IMR-90 (cell line): Measurements from ENCODE around the gene KRT74. TPM values are rescaled to one million over a fixed set of nuclear protein-coding genes. Genes with fewer than 3 reads are reported as not detected.

Experiments used
- ATAC-seq: fragments of 200-7000 bp; cut with Tn5 transposase; 2 replicates; pipeline ENCODE4 v1.9.1; 2020; ENCODE audit warnings: low read depth, mild to moderate bottlenecking, moderate library complexity
- BruUV-seq: library from RNA; stranded (reverse); fragments of 400-500 nt; replicated peaks from 2 replicates; lab custom pipeline; 2021; lab: Mats Ljungman, UMichigan
- CTCF ChIA-PET: fragments of 300-600 bp; formaldehyde crosslinking; extraction: SDS; loops from one replicate; lab custom pipeline; 2021; ENCODE audit warnings: antibody characterized with exemption; lab: Yijun Ruan, JAX
- POLR2A ChIA-PET: fragments of 300-600 bp; sonication (Branson Sonifier 250); formaldehyde crosslinking; loops from one replicate; lab custom pipeline; 2022; ENCODE audit warnings: antibody characterized with exemption; ENCODE audit not compliant: unreplicated experiment; lab: Charles Lee
- DNase-seq: peaks from one replicate; pipeline ENCODE4 v3.0.0; 2013
- H2AFZ ChIP-seq: replicated peaks from 2 replicates; pipeline ENCODE3; 2013; ENCODE audit warnings: low read length, mild to moderate bottlenecking; ENCODE audit not compliant: poor library complexity
- H2AK5ac ChIP-seq: 2 replicates; pipeline ENCODE4 v1.6.1; 2013; ENCODE audit warnings: low read depth, low read length, inconsistent platforms
- H2AK9ac ChIP-seq: replicated peaks from 2 replicates; pipeline ENCODE3; 2013; ENCODE audit warnings: mild to moderate bottlenecking, low read depth, low read length, moderate library complexity; ENCODE audit not compliant: poor library complexity
- H2BK120ac ChIP-seq: 2 replicates; pipeline ENCODE4 v1.6.1; 2013; ENCODE audit warnings: low read depth, low read length, inconsistent platforms
- H2BK15ac ChIP-seq: 3 replicates; pipeline ENCODE4 v1.6.1; 2013; ENCODE audit warnings: low read depth, low read length, inconsistent platforms
- H2BK20ac ChIP-seq: 2 replicates; pipeline ENCODE4 v1.6.1; 2013; ENCODE audit warnings: low read depth, mild to moderate bottlenecking, inconsistent platforms, low read length, moderate library complexity
- H2BK5ac ChIP-seq: 2 replicates; pipeline ENCODE4 v1.6.1; 2013; ENCODE audit warnings: mild to moderate bottlenecking, low read depth, low read length, inconsistent platforms; ENCODE audit not compliant: poor library complexity, severe bottlenecking
- H3K14ac ChIP-seq: replicated peaks from 2 replicates; pipeline ENCODE4 v1.6.1; 2013; ENCODE audit warnings: low read depth, low read length, inconsistent platforms
- H3K18ac ChIP-seq: 2 replicates; pipeline ENCODE4 v1.6.1; 2013; ENCODE audit warnings: low read depth, low read length, control low read depth
- H3K23ac ChIP-seq: 2 replicates; pipeline ENCODE4 v1.6.1; 2013; ENCODE audit warnings: low read depth, low read length, inconsistent platforms
- H3K27ac ChIP-seq: 2 replicates; pipeline ENCODE4 v1.5.1; 2013; ENCODE audit warnings: mild to moderate bottlenecking, control low read depth, low read length; ENCODE audit not compliant: insufficient read depth
- H3K27me3 ChIP-seq: 2 replicates; pipeline ENCODE4 v1.6.1; 2013; ENCODE audit warnings: low read length; ENCODE audit not compliant: control insufficient read depth, insufficient read depth
- H3K36me3 ChIP-seq: 2 replicates; pipeline ENCODE4 v1.6.1; 2013; ENCODE audit warnings: low read length, mixed read lengths; ENCODE audit not compliant: control insufficient read depth, insufficient read depth
- H3K4ac ChIP-seq: 2 replicates; pipeline ENCODE4 v1.6.1; 2013; ENCODE audit warnings: low read depth, low read length, inconsistent platforms
- H3K4me1 ChIP-seq: 2 replicates; pipeline ENCODE4 v1.6.1; 2013; ENCODE audit warnings: low read length, mixed read lengths; ENCODE audit not compliant: control insufficient read depth, insufficient read depth
- H3K4me2 ChIP-seq: 2 replicates; pipeline ENCODE4 v1.6.1; 2013; ENCODE audit warnings: low read depth, mild to moderate bottlenecking, control low read depth, low read length, moderate library complexity
- H3K4me3 ChIP-seq: 2 replicates; pipeline ENCODE4 v1.5.1; 2013; ENCODE audit warnings: low read depth, mild to moderate bottlenecking, control low read depth, low read length, moderate library complexity; ENCODE audit not compliant: insufficient read depth
- H3K56ac ChIP-seq: 2 replicates; pipeline ENCODE4 v1.6.1; 2013; ENCODE audit warnings: low read length, inconsistent platforms; ENCODE audit not compliant: insufficient read depth; ENCODE audit errors: extremely low read depth
- H3K79me1 ChIP-seq, 2 experiments: 2 replicates each; pipeline ENCODE4 v1.6.1; 2013; ENCODE audit warnings: low read length in 2 of 2, inconsistent platforms in 1 of 2, low read depth in 1 of 2
- H3K9ac ChIP-seq: 2 replicates; pipeline ENCODE4 v1.6.1; 2013; ENCODE audit warnings: low read depth, low read length, control low read depth
- H3K9me1 ChIP-seq: 2 replicates; pipeline ENCODE4 v1.6.1; 2013; ENCODE audit warnings: low read length, inconsistent platforms; ENCODE audit not compliant: insufficient read depth
- H3K9me3 ChIP-seq: 2 replicates; pipeline ENCODE4 v1.6.1; 2013; ENCODE audit warnings: low read length; ENCODE audit not compliant: control insufficient read depth, insufficient read depth
- H4K20me1 ChIP-seq: 2 replicates; pipeline ENCODE4 v1.6.1; 2013; ENCODE audit warnings: low read length, inconsistent platforms; ENCODE audit not compliant: insufficient read depth
- H4K5ac ChIP-seq: 2 replicates; pipeline ENCODE4 v1.6.1; 2013; ENCODE audit warnings: mild to moderate bottlenecking, low read depth, low read length, control low read depth
- H4K8ac ChIP-seq, 2 experiments: 2 replicates each; pipeline ENCODE4 v1.6.1; 2013; ENCODE audit warnings: low read depth in 2 of 2, low read length in 2 of 2, control low read depth in 1 of 2, inconsistent platforms in 1 of 2
- H4K91ac ChIP-seq: 2 replicates; pipeline ENCODE4 v1.6.1; 2013; ENCODE audit warnings: low read depth, low read length, inconsistent platforms; ENCODE audit not compliant: insufficient read depth
- BHLHE40 ChIP-seq: fragments of 150-350 bp; IDR thresholded peaks from 2 replicates; pipeline ENCODE4 v1.6.1; 2016; ENCODE audit warnings: mild to moderate bottlenecking, low read depth, low read length
- CEBPB ChIP-seq: IDR thresholded peaks from 2 replicates; pipeline ENCODE4 v1.6.1; 2012; ENCODE audit warnings: low read depth, low read length, improper control_type of control experiment
- CHD1 ChIP-seq: IDR thresholded peaks from 2 replicates; pipeline ENCODE4 v1.6.1; 2012; ENCODE audit warnings: low read depth, low read length, improper control_type of control experiment
- FOS ChIP-seq: fragments of 150-350 bp; IDR thresholded peaks from 2 replicates; pipeline ENCODE4 v1.6.1; 2016; ENCODE audit warnings: low read depth, low read length
- MXI1 ChIP-seq: IDR thresholded peaks from 2 replicates; pipeline ENCODE4 v1.6.1; 2012; ENCODE audit warnings: low read depth, mild to moderate bottlenecking, low read length, moderate library complexity, borderline replicate concordance
- NFE2L2 ChIP-seq: fragments of 150-350 bp; IDR thresholded peaks from 2 replicates; pipeline ENCODE4 v1.6.1; 2016; ENCODE audit warnings: low read depth, mild to moderate bottlenecking, low read length
- POLR2A ChIP-seq: IDR thresholded peaks from 2 replicates; pipeline ENCODE4 v1.6.1; 2012; ENCODE audit warnings: mild to moderate bottlenecking, low read depth, low read length
- RAD21 ChIP-seq: IDR thresholded peaks from 2 replicates; pipeline ENCODE4 v1.6.1; 2012; ENCODE audit warnings: low read length, improper control_type of control experiment
- RCOR1 ChIP-seq: IDR thresholded peaks from 2 replicates; pipeline ENCODE4 v1.6.1; 2012; ENCODE audit warnings: mild to moderate bottlenecking, low read length, improper control_type of control experiment; ENCODE audit not compliant: insufficient replicate concordance
- RFX5 ChIP-seq: IDR thresholded peaks from 2 replicates; pipeline ENCODE4 v1.8.0; 2012; ENCODE audit warnings: low read depth, mild to moderate bottlenecking, low read length, moderate library complexity
- SMC3 ChIP-seq: fragments of 150-350 bp; IDR thresholded peaks from 2 replicates; pipeline ENCODE4 v1.6.1; 2016; ENCODE audit warnings: low read depth, mild to moderate bottlenecking, antibody characterized with exemption, low read length, moderate library complexity
- WGBS, 2 experiments: methylation state at CpG; one replicate each; pipeline versions ENCODE4 v1.1.5 to v1.1.7; 2013; ENCODE audit warnings: missing lambda C conversion rate in 2 of 2; ENCODE audit not compliant: insufficient read length in 1 of 2; ENCODE audit errors: extremely low coverage in 2 of 2; 5-methylcytosine and 5-hydroxymethylcytosine counted together
- dilution Hi-C: fragments of 300-500 bp; cut with HindIII; formaldehyde crosslinking; loops from one replicate; pipeline ENCODE4 v1.14.3; 2018; ENCODE audit warnings: low sequenced_read_pairs; ENCODE audit not compliant: unreplicated experiment
- in situ Hi-C: fragments of 300-500 bp; cut with MboI; formaldehyde crosslinking; loops from 3 replicates; pipeline ENCODE4 v1.14.3; 2019; ENCODE audit warnings: low sequenced_read_pairs, inconsistent platforms, mixed read lengths
- intact Hi-C: fragments of 100-400 bp; cut with micrococcal nuclease; formaldehyde crosslinking; loops from 2 replicates; pipeline ENCODE4 v1.10.0; 2022
- polyA plus RNA-seq, 3 experiments: library from polyadenylated mRNA; depleted of rRNA; stranded (reverse); fragments of >200 nt; gene quantifications; 2 replicates each; pipeline ENCODE4 v1.2.3, GENCODE V29; 2012; ENCODE audit warnings: low replicate concordance in 1 of 3
- total RNA-seq: library from RNA; depleted of rRNA; stranded (reverse); fragments of >200 nt; gene quantifications from 2 replicates; pipeline ENCODE4 v1.2.3, GENCODE V29; 2012
- TF ChIP-seq, protein P1 (sequence below): fragments of 150-350 bp; IDR thresholded peaks from 2 replicates; pipeline ENCODE4 v1.6.1; 2017; ENCODE audit warnings: mild to moderate bottlenecking, antibody characterized with exemption, low read length, low read depth
- TF ChIP-seq, protein P2 (sequence below): conservative IDR thresholded peaks from 2 replicates; pipeline ENCODE4 v1.5.1; 2012; ENCODE audit warnings: mild to moderate bottlenecking, low read depth, low read length, improper control_type of control experiment
- TF ChIP-seq, protein P3 (sequence below): fragments of 150-350 bp; IDR thresholded peaks from 2 replicates; pipeline ENCODE4 v1.6.1; 2016; ENCODE audit warnings: low read depth, mild to moderate bottlenecking, low read length, moderate library complexity, borderline replicate concordance

The KRT74 gene
- total and polyA plus RNA-seq, 2 of the 4 experiments (the other 2 are of a cell fraction), result not detected

DNA sequence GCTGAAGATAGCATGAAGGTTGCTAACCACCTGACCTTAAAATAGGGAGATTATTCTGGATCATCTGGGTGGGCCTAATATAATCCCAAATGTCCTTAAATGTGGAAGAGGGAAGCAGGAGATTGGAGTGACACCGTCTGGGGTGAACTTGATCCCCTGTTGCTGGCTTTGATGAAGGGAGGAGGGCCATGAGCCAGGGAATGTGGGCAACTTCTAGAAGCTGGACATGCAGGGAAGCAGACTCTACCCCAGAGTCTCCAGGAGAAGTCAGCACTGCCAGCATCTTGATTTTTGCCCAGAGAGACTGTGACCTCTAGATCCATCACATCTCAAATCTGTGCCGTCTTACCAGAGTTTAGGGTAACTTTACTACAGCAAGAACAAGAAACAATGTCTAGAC is 44.2 kb downstream of the KRT74 start:
- intact Hi-C loops (no loop called here), dilution Hi-C loops (no loop called here), in situ Hi-C loops (no loop called here)
- POLR2A ChIA-PET, result no interaction called here
- Histone ChIP-seq H3K27me3 (peaks cover 25% of the 10 kb centered on the region), H3K9ac (no peak overlapping the region), H2AK9ac (no peak overlapping the region), H3K14ac (no peak overlapping the region), H3K4me1 (no peaks in the 10 kb centered on the region), H2BK120ac (no peak overlapping the region), H2BK15ac (no peak overlapping the region), H3K9me1 (no peaks in the 10 kb centered on the region), H2AFZ (no peak overlapping the region), H4K20me1 (no peaks in the 10 kb centered on the region; the same call in 1 of the 2 replicates), H3K36me3 (no peaks in the 10 kb centered on the region), H2BK20ac (no peak overlapping the region), H4K91ac (no peak overlapping the region), H3K4me3 (no peak overlapping the region), H3K79me1 (no peaks in the 10 kb centered on the region), H4K8ac (no peak overlapping the region), H3K23ac (no peak overlapping the region), H3K56ac (no peak overlapping the region), H3K18ac (no peak overlapping the region), H3K27ac (no peak overlapping the region), H2BK5ac (no peak overlapping the region), H3K4ac (no peak overlapping the region), H2AK5ac (no peak overlapping the region), H3K9me3 (no peaks in the 10 kb centered on the region), H4K5ac (no peak overlapping the region), H3K4me2 (no peak overlapping the region)
- no CpG with 5 or more reads among the region's 2 CpGs for WGBS, 2 experiments
- BruUV-seq, result no TSS peak
- ATAC-seq (no peak), DNase-seq (no peak)
- CTCF ChIA-PET, result no interaction called here
- TF ChIP-seq POLR2A (no peak), CHD1 (no peak), FOS (no peak), CEBPB (no peak), RAD21 (no peak), RCOR1 (no peak), MXI1 (no peak), SMC3 (no peak), RFX5 (no peak), BHLHE40 (no peak), NFE2L2 (no peak)
- TF ChIP-seq, protein P1, sequence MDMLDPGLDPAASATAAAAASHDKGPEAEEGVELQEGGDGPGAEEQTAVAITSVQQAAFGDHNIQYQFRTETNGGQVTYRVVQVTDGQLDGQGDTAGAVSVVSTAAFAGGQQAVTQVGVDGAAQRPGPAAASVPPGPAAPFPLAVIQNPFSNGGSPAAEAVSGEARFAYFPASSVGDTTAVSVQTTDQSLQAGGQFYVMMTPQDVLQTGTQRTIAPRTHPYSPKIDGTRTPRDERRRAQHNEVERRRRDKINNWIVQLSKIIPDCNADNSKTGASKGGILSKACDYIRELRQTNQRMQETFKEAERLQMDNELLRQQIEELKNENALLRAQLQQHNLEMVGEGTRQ, result no peak
- TF ChIP-seq, protein P2, sequence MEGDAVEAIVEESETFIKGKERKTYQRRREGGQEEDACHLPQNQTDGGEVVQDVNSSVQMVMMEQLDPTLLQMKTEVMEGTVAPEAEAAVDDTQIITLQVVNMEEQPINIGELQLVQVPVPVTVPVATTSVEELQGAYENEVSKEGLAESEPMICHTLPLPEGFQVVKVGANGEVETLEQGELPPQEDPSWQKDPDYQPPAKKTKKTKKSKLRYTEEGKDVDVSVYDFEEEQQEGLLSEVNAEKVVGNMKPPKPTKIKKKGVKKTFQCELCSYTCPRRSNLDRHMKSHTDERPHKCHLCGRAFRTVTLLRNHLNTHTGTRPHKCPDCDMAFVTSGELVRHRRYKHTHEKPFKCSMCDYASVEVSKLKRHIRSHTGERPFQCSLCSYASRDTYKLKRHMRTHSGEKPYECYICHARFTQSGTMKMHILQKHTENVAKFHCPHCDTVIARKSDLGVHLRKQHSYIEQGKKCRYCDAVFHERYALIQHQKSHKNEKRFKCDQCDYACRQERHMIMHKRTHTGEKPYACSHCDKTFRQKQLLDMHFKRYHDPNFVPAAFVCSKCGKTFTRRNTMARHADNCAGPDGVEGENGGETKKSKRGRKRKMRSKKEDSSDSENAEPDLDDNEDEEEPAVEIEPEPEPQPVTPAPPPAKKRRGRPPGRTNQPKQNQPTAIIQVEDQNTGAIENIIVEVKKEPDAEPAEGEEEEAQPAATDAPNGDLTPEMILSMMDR, result no peak
- TF ChIP-seq, protein P3, sequence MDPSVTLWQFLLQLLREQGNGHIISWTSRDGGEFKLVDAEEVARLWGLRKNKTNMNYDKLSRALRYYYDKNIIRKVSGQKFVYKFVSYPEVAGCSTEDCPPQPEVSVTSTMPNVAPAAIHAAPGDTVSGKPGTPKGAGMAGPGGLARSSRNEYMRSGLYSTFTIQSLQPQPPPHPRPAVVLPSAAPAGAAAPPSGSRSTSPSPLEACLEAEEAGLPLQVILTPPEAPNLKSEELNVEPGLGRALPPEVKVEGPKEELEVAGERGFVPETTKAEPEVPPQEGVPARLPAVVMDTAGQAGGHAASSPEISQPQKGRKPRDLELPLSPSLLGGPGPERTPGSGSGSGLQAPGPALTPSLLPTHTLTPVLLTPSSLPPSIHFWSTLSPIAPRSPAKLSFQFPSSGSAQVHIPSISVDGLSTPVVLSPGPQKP, result no peak
